Vagina (tissue), 2 donors: ENCODE results near the gene SF3B2. TPM values are rescaled to one million over a fixed set of nuclear protein-coding genes. Genes with fewer than 3 reads are reported as not detected.
"Not testable (repeated sequence)": the region's sequence is repeated elsewhere in the genome, so short reads cannot be mapped to it uniquely, and the experiment has no call there.

Experiments
- DNase-seq, 2 donors: peaks; one replicate each; pipeline ENCODE4 v3.0.0-alpha.2; 2017; ENCODE audit errors: extremely low spot score in 2 of 2
- H3K27ac ChIP-seq: fragments of 200-600 bp; sonication (generic); one replicate; pipeline ENCODE4 v1.5.1; 2019
- H3K27me3 ChIP-seq: fragments of 200-600 bp; sonication (generic); one replicate; pipeline ENCODE4 v1.5.1; 2019
- H3K36me3 ChIP-seq, 2 donors: fragments of 200-600 bp; sonication (generic); one replicate each; pipeline ENCODE4 v1.5.1; 2017 to 2019
- H3K4me1 ChIP-seq: fragments of 200-600 bp; sonication (generic); one replicate; pipeline ENCODE4 v1.5.1; 2019
- H3K4me3 ChIP-seq, 2 donors: fragments of 200-600 bp; sonication (generic); 1 replicate in 1 of 2; 2 replicates in 1 of 2; pipeline ENCODE4 v1.5.1; 2016 to 2019
- H3K9me3 ChIP-seq: fragments of 200-600 bp; sonication (generic); one replicate; pipeline ENCODE4 v1.5.1; 2019
- POLR2A ChIP-seq, 2 donors: fragments of 450-650 bp; IDR thresholded peaks; one replicate each; pipeline ENCODE4 v1.6.1; 2017; ENCODE audit warnings: antibody characterized with exemption in 2 of 2, mild to moderate bottlenecking in 2 of 2, moderate library complexity in 2 of 2
- POLR2AphosphoS5 ChIP-seq, 2 donors: sonication (generic); formaldehyde crosslinking; IDR thresholded peaks; one replicate each; pipeline ENCODE4 v1.9.0; 2017; ENCODE audit warnings: antibody characterized with exemption in 2 of 2, mild to moderate bottlenecking in 2 of 2, low read depth in 1 of 2; ENCODE audit not compliant: insufficient read depth in 1 of 2
- intact Hi-C: fragments of 100-400 bp; cut with DNase I; formaldehyde crosslinking; loops from one replicate; pipeline ENCODE4 v1.15.1; 2023
- total RNA-seq: library from RNA; depleted of rRNA; stranded (reverse); fragments of >200 nt; gene quantifications from one replicate; pipeline ENCODE4 v1.2.3, GENCODE V29; 2016
- TF ChIP-seq, protein P1 (sequence below), 3 experiments: fragments of 450-650 bp in 2 of 3; fragments of 200-600 bp in 1 of 3; sonication (generic) in 1 of 3; IDR thresholded peaks; one replicate each; pipeline ENCODE4 v1.5.1; 2017 to 2019; ENCODE audit warnings: antibody characterized with exemption in 3 of 3, mild to moderate bottlenecking in 2 of 3, moderate library complexity in 2 of 3

SF3B2 gene
- total RNA-seq, 1 donor from 2014 or later: 107 TPM

DNA sequence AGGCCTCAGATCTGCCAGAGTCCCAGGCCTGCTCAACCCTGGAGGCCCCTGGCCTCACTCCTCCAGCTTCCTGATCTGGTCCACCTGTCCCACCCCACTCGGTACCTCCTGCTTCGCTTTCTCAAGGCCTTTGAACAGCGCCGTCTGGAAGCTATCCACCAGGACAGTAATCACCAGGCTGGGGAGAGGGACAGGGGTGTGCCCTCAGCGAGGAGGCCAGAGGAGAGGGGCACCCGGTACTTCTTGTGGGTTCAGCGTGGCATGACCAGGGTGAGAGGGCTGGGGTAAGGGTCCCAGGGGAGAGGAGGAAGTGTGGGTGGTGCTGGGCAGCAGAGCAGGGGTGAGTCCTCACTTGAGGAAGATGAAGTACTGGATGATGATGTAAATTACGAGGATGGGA, 32.0 kb upstream of the SF3B2 start:
- H3K27me3 ChIP-seq: no peaks in the 10 kb centered on the region
- intact Hi-C loops: no loop called here
- no peak overlapping the region for H3K4me3 ChIP-seq
- no peak overlapping the region for H3K27ac ChIP-seq
- no peaks in the 10 kb centered on the region for H3K36me3 ChIP-seq
- H3K4me1 ChIP-seq: peaks cover 4% of the 10 kb centered on the region
- DNase-seq: no peak
- TF ChIP-seq POLR2AphosphoS5 (IDR thresholded peaks at IDR 0.05; ENCODE audit: insufficient read depth in 1 of 2, low read depth in 1 of 2) (no peak), POLR2A (IDR thresholded peaks at IDR 0.05) (no peak)
- TF ChIP-seq, protein P1, sequence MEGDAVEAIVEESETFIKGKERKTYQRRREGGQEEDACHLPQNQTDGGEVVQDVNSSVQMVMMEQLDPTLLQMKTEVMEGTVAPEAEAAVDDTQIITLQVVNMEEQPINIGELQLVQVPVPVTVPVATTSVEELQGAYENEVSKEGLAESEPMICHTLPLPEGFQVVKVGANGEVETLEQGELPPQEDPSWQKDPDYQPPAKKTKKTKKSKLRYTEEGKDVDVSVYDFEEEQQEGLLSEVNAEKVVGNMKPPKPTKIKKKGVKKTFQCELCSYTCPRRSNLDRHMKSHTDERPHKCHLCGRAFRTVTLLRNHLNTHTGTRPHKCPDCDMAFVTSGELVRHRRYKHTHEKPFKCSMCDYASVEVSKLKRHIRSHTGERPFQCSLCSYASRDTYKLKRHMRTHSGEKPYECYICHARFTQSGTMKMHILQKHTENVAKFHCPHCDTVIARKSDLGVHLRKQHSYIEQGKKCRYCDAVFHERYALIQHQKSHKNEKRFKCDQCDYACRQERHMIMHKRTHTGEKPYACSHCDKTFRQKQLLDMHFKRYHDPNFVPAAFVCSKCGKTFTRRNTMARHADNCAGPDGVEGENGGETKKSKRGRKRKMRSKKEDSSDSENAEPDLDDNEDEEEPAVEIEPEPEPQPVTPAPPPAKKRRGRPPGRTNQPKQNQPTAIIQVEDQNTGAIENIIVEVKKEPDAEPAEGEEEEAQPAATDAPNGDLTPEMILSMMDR (IDR thresholded peaks at IDR 0.05): no peak
- H3K9me3 ChIP-seq: no peaks in the 10 kb centered on the region

DNA sequence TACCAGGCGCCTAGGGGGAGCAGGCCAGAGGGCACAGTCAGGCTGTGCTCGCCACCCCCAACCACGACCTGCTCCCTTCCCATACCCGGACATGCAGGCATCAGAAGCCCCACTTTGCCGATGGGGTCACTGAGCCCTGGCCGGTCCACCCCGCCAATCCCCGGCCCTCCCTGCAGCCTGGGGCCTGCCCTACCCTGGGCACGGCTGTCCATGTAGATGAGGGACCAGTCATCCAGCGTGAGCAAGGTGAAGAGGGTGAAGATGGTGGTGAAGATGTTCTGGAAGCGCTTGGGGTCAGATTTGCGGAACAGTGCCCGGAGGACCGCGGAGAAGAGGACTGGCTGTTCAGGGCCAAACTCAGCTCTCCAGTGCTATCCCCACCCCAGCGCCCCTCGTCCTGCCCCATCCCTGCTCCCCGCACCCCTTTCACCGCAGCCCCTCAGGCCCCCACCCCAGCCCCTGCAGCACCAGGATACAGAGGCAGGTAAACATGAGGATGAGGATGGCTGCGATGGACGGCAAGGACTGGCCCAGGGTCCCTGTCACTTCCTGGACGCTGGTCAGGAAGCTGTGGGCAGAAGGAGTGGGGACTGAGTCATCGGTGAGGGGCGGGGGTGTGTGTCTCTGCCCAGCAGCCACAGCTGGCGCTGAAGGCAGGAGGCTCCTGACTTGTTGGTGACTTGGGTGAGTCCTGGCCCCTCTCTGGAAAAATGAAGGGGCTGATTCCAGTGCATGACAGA, 31.4 kb upstream of the SF3B2 start:
- H3K27me3 ChIP-seq: no peaks in the 10 kb centered on the region
- no peak for DNase-seq
- intact Hi-C loops: no loop called here
- H3K9me3 ChIP-seq: no peaks in the 10 kb centered on the region
- TF ChIP-seq POLR2AphosphoS5 (IDR thresholded peaks at IDR 0.05; ENCODE audit: insufficient read depth in 1 of 2, low read depth in 1 of 2) (no peak), POLR2A (IDR thresholded peaks at IDR 0.05) (no peak)
- TF ChIP-seq, protein P1 (IDR thresholded peaks at IDR 0.05): no peak
- no peak overlapping the region for H3K27ac ChIP-seq
- peaks cover 4% of the 10 kb centered on the region for H3K4me1 ChIP-seq
- no peak overlapping the region for H3K4me3 ChIP-seq
- H3K36me3 ChIP-seq: no peaks in the 10 kb centered on the region

DNA sequence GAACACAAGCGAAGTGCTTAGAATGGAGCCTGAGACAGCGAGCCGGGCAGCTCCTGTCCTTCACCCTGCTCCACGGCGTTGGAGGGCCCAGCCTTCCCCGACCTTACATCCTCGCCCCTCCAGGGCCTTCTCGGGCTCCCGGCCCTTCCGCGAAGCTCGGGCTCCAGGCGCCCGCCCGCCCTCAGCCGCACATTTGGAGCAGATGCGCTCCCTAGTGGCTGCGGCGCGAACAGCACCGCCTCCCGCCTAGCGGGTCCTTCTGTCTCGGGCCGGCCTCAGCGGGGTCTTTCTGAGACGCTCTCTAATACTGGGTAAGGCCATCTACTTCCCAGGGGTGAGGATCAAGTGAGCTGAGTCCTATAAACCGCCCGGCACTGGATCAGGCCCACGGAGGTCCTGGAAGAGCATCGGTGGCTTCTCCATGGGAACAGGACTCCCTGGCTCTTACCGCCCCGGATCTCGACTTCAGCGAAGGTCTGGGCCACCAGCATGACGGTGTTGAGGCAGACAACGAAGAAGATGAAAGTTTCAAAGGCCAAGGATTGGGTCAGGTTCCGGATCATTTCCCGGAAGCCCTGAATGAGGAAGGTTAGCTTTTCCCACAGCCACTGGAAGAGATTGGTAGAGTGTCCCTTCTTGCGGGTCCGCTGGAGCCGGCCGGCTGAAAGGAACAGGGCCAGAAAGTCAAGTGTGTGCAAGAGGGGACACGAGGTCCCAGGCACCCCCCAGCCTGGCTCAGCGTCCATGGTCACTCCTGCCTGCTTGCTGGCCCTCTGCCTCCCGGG, 29.6 kb upstream of the SF3B2 start:
- Histone ChIP-seq H3K27me3 (no peaks in the 10 kb centered on the region), H3K4me1 (peaks cover 4% of the 10 kb centered on the region), H3K27ac (no peak overlapping the region), H3K4me3 (peak overlapping the region in 1 of 2 donors; percentile 8), H3K9me3 (no peaks in the 10 kb centered on the region), H3K36me3 (no peaks in the 10 kb centered on the region)
- no peak for TF ChIP-seq POLR2AphosphoS5 (IDR thresholded peaks at IDR 0.05; ENCODE audit: insufficient read depth in 1 of 2, low read depth in 1 of 2)
- TF ChIP-seq, protein P1 (IDR thresholded peaks at IDR 0.05): peak; percentile 74 to 86 (median 81)
- no peak for DNase-seq
- intact Hi-C loops: no loop called here

DNA sequence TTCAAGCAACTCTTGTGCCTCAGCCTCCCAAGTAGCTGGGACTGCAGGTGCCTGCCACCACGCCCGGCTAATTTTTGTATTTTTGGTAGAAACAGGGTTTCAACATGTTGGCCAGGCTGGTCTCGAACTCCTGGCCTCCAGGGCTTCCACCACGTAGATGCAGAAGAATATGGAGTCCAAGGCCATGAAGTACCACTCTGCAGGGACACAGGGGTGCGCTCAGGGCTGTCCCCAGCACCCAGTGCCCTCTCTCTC, 29.1 kb upstream of the SF3B2 start:
- H3K4me1 ChIP-seq, H3K4me3 ChIP-seq, H3K27me3 ChIP-seq, H3K9me3 ChIP-seq, H3K27ac ChIP-seq, H3K36me3 ChIP-seq, DNase-seq, intact Hi-C loops: not testable (repeated sequence)

DNA sequence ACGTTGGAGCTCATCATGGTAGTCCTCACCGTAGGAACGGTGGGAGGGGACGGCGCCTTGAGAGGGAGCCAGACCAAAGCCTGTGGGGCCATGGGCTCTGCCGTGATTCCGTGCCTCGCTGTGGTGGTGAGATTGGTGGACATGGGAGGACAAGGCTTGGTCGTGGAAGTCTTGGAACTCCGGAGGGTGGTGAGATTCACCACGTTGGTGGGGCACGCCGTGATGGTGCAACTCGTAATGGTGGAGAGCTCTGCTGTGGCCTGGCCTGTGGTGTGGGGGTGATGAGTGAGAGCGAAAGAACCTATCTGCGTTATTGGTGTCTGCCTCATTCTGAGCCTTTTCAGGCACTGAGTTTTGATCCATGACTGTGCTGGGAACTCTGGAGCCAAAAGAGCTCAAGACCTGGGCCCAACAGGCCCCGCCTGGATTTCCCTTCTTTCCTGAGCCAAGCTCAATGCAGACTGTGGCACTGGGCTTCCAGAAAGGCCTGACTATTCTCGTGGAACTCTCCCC, 26.1 kb upstream of the SF3B2 start, which contains the start of gene CATSPER1:
Gene CATSPER1, minus strand, starts transcription at position 463 of the 513 bp plus-strand sequence. Its CDS starts 100 bp downstream, at position 363.
- Histone ChIP-seq H3K9me3 (no peaks in the 10 kb centered on the region), H3K27me3 (no peaks in the 10 kb centered on the region), H3K27ac (no peak within 1 kb of the TSS), H3K4me3 (no peak within 1 kb of the TSS), H3K4me1 (peaks cover 4% of the 10 kb centered on the region), H3K36me3 (no peaks in the 10 kb centered on the region)
- intact Hi-C loops: no loop called here
- TF ChIP-seq, protein P1 (IDR thresholded peaks at IDR 0.05): no peak
- TF ChIP-seq POLR2A (IDR thresholded peaks at IDR 0.05) (no peak), POLR2AphosphoS5 (IDR thresholded peaks at IDR 0.05; ENCODE audit: insufficient read depth in 1 of 2, low read depth in 1 of 2) (no peak)
- no peak for DNase-seq
